Calu3 (cell line): ENCODE data around the gene NRG2. TPM values are rescaled to one million over a fixed set of nuclear protein-coding genes. Genes with fewer than 3 reads are reported as not detected.

Source experiments
- BruUV-seq: library from RNA; stranded (reverse); fragments of 400-500 nt; replicated peaks from 2 replicates; lab custom pipeline; 2021; lab: Mats Ljungman, UMichigan
- CTCF ChIA-PET: fragments of 300-600 bp; sonication (Branson Sonifier 250); formaldehyde crosslinking; loops from one replicate; lab custom pipeline; 2022; ENCODE audit warnings: antibody characterized with exemption; lab: Charles Lee
- DNase-seq: peaks from one replicate; pipeline ENCODE4 v3.0.0; 2022
- H3K27ac Mint-ChIP-seq: one replicate; pipeline ENCODE4 v1.8.0; 2022; ENCODE audit warnings: mixed read lengths; ENCODE audit not compliant: unreplicated experiment
- H3K27me3 Mint-ChIP-seq: one replicate; pipeline ENCODE4 v1.8.0; 2022; ENCODE audit warnings: mixed read lengths; ENCODE audit not compliant: unreplicated experiment
- H3K36me3 Mint-ChIP-seq: one replicate; pipeline ENCODE4 v1.8.0; 2022; ENCODE audit warnings: mild to moderate bottlenecking, moderate library complexity, mixed read lengths; ENCODE audit not compliant: insufficient read depth, unreplicated experiment
- H3K4me1 Mint-ChIP-seq: one replicate; pipeline ENCODE4 v1.8.0; 2022; ENCODE audit warnings: mild to moderate bottlenecking, low read depth, mixed read lengths; ENCODE audit not compliant: unreplicated experiment
- H3K4me3 Mint-ChIP-seq: one replicate; pipeline ENCODE4 v1.8.0; 2022; ENCODE audit warnings: mild to moderate bottlenecking, low read depth, moderate library complexity, mixed read lengths; ENCODE audit not compliant: unreplicated experiment
- H3K9me3 Mint-ChIP-seq: one replicate; pipeline ENCODE4 v1.8.0; 2022; ENCODE audit warnings: low read depth, mixed read lengths; ENCODE audit not compliant: unreplicated experiment
- CTCF ChIP-seq: fragments of 200-600 bp; IDR thresholded peaks from one replicate; pipeline ENCODE4 v1.8.0; 2022; ENCODE audit warnings: antibody characterized with exemption; ENCODE audit not compliant: unreplicated experiment
- intact Hi-C: fragments of 100-400 bp; cut with micrococcal nuclease; formaldehyde crosslinking; loops from one replicate; pipeline ENCODE4 v1.10.0; 2022; ENCODE audit not compliant: unreplicated experiment
- total RNA-seq: library from RNA; stranded (reverse); gene quantifications from 2 replicates; pipeline ENCODE4 v1.2.3, GENCODE V29; 2022

The NRG2 gene
- total RNA-seq, 1 experiment from 2014 or later, result 1.4 TPM

- H3K4me1 Mint-ChIP-seq, result no peaks in the 10 kb centered on the region
- no peaks in the 10 kb centered on the region for H3K9me3 Mint-ChIP-seq
- intact Hi-C loops, result no loop called here
- H3K27me3 Mint-ChIP-seq, result peaks cover 76% of the 10 kb centered on the region
- no peaks in the 10 kb centered on the region for H3K36me3 Mint-ChIP-seq
- H3K4me3 Mint-ChIP-seq, result no peak overlapping the region
- H3K27ac Mint-ChIP-seq, result no peak overlapping the region
- TF ChIP-seq CTCF, result no peak
- CTCF ChIA-PET, result no interaction called here
- DNase-seq, result no peak
- BruUV-seq, result no TSS peak
Measured at GRCh38 chr5:139954462-139954861, 88.6 kb downstream of the NRG2 start.

GRCh38 chr5:139954022-139954421 lies 89.1 kb downstream of the NRG2 start:
- Mint-ChIP-seq H3K36me3 (no peaks in the 10 kb centered on the region), H3K27me3 (peaks cover 80% of the 10 kb centered on the region), H3K4me1 (no peaks in the 10 kb centered on the region), H3K27ac (no peak overlapping the region), H3K4me3 (no peak overlapping the region), H3K9me3 (no peaks in the 10 kb centered on the region)
- CTCF ChIA-PET, result no interaction called here
- intact Hi-C loops, result no loop called here
- no peak for DNase-seq
- TF ChIP-seq CTCF, result no peak
- no TSS peak for BruUV-seq

GRCh38 chr5:139952574-139952973 lies 90.5 kb downstream of the NRG2 start:
- no peaks in the 10 kb centered on the region for H3K36me3 Mint-ChIP-seq
- H3K4me3 Mint-ChIP-seq, result no peak overlapping the region
- no peaks in the 10 kb centered on the region for H3K4me1 Mint-ChIP-seq
- no peaks in the 10 kb centered on the region for H3K9me3 Mint-ChIP-seq
- CTCF ChIA-PET, result no interaction called here
- TF ChIP-seq CTCF, result no peak
- intact Hi-C loops, result no loop called here
- no TSS peak for BruUV-seq
- no peak overlapping the region for H3K27ac Mint-ChIP-seq
- no peak for DNase-seq
- peaks cover 95% of the 10 kb centered on the region for H3K27me3 Mint-ChIP-seq

- intact Hi-C loops, result no loop called here
- Mint-ChIP-seq H3K4me3 (no peak overlapping the region), H3K36me3 (no peaks in the 10 kb centered on the region), H3K9me3 (no peaks in the 10 kb centered on the region), H3K4me1 (no peaks in the 10 kb centered on the region), H3K27me3 (peaks cover 100% of the 10 kb centered on the region), H3K27ac (no peak overlapping the region)
- DNase-seq, result no peak
- CTCF ChIA-PET, result no interaction called here
- BruUV-seq, result no TSS peak
- no peak for TF ChIP-seq CTCF
Measured at GRCh38 chr5:139951983-139952382, 91.1 kb downstream of the NRG2 start.
